D341Med (cell line): ENCODE results near the gene CXXC5.
"Not testable (repeated sequence)": the region's sequence is repeated elsewhere in the genome, so short reads cannot be mapped to it uniquely, and the experiment has no call there.

Experiments used
- DNase-seq: peaks from one replicate; pipeline ENCODE4 v3.0.0; 2012; ENCODE audit warnings: low spot score

The CXXC5 gene

GRCh38 chr5:139648205-139649081 lies at the start of gene CXXC5:
Gene CXXC5, plus strand, starts transcription at chr5:139648349. Its CDS starts 32,175 bp downstream, at chr5:139680524.
- peak; percentile 88 for DNase-seq

GRCh38 chr5:139598601-139598965 lies 49.6 kb upstream of the CXXC5 start:
- not testable (repeated sequence) for DNase-seq

- no peak for DNase-seq
Observed at GRCh38 chr5:139600336-139600949, 47.7 kb upstream of the CXXC5 start.

GRCh38 chr5:139601429-139601828 lies 46.7 kb upstream of the CXXC5 start:
- no peak for DNase-seq

- DNase-seq: not testable (repeated sequence)
Observed at GRCh38 chr5:139601948-139602347, 46.2 kb upstream of the CXXC5 start.

- DNase-seq: peak; percentile 15
Observed at GRCh38 chr5:139605887-139606286, 42.3 kb upstream of the CXXC5 start.

GRCh38 chr5:139611703-139612584 lies 36.2 kb upstream of the CXXC5 start:
- DNase-seq: no peak

- no peak for DNase-seq
Observed at GRCh38 chr5:139619861-139620260, 28.3 kb upstream of the CXXC5 start.

GRCh38 chr5:139625398-139625797 lies 22.8 kb upstream of the CXXC5 start:
- DNase-seq: not testable (repeated sequence)

- no peak for DNase-seq
Observed at GRCh38 chr5:139630855-139631254, 17.3 kb upstream of the CXXC5 start.

- DNase-seq: no peak
Observed at GRCh38 chr5:139631520-139632165, 16.5 kb upstream of the CXXC5 start.

- DNase-seq: peak; percentile 75
Observed at GRCh38 chr5:139633295-139634027, 14.7 kb upstream of the CXXC5 start.

- no peak for DNase-seq
Observed at GRCh38 chr5:139634028-139634325, 14.2 kb upstream of the CXXC5 start.

GRCh38 chr5:139634541-139634940 lies 13.6 kb upstream of the CXXC5 start:
- DNase-seq: no peak

- no peak for DNase-seq
Observed at GRCh38 chr5:139635191-139635590, 13.0 kb upstream of the CXXC5 start.

GRCh38 chr5:139635606-139636206 lies 12.4 kb upstream of the CXXC5 start:
- DNase-seq: peak; percentile 62

GRCh38 chr5:139636207-139636792 lies 11.8 kb upstream of the CXXC5 start:
- DNase-seq: no peak

- DNase-seq: no peak
Observed at GRCh38 chr5:139636975-139637408, 11.2 kb upstream of the CXXC5 start.

GRCh38 chr5:139637438-139638089 lies 10.6 kb upstream of the CXXC5 start:
- DNase-seq: peak; percentile 91
